HG02840 (cell line): ENCODE results near the gene CNNM2.

Experiments
- ATAC-seq: cut with Tn5 transposase; IDR thresholded peaks from one replicate; pipeline ENCODE4 v1.9.1; 2021; ENCODE audit warnings: mild to moderate bottlenecking, moderate library complexity, moderate number of reproducible peaks; ENCODE audit not compliant: unreplicated experiment, low FRiP score

CNNM2 gene

GRCh38 chr10:103067484-103067883, 149.4 kb downstream of the CNNM2 start:
- ATAC-seq: no peak

DNA sequence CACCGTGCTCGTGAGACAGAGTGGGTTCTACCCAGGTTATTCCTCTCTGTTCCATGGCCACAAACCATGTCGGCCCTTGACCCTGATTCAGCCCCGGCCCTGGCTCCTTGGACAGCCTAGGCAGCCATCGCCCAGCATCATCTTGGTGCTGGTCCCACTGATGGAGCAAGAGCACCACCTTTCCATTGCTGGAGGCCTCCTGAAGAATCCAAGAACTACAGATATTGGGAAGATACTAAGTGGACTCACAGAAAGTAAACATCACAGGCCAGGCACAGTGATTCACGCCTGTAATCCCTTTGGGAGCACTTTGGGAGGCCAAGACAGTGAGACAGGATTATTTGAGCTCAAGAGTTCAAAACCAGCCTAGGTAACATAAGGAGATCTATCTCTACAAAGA, 149.9 kb downstream of the CNNM2 start:
- no peak for ATAC-seq

GRCh38 chr10:103069453-103070331, 151.6 kb downstream of the CNNM2 start:
- ATAC-seq: no peak

DNA sequence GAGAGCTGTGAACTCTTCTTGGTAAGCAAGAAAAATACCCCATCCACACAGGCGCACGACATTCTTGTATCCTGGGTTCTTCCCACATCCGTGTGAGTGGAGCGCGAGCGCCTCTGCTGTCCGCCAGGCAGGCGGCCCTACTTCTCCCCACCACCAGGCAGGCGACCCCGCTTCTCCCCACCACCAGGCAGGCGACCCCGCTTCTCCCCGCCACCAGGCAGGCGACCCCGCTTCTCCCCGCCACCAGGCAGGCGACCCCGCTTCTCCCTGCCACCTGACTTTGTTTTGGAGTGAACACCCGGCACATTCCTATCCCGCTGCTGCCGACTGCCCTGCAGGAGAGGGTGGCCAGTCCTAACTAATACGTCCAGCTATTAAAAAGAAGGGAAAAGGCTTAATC, 154.2 kb downstream of the CNNM2 start:
- ATAC-seq: no peak

DNA sequence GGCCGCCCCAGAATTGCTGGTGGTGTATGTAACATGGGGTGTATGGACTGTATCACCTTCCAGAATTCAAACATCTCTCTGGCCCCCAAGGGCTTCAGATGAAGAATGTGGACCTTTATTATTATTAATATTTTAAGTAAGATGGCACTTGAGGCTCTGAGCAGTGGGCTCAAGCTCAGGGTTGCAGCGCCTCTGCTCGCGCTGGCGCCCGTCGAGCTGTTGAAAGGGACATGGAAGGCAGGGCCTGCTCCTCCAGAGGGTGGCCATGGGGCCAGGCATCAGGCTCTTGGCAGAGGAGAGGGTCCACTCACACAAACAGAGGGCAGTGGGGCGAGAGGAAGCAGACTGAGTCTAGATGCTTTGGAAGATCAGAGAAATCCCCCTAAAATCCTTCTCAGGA, 154.8 kb downstream of the CNNM2 start:
- ATAC-seq: no peak

- no peak for ATAC-seq
These were observed 158.9 kb downstream of the CNNM2 start for GRCh38 chr10:103077020-103077419.

DNA sequence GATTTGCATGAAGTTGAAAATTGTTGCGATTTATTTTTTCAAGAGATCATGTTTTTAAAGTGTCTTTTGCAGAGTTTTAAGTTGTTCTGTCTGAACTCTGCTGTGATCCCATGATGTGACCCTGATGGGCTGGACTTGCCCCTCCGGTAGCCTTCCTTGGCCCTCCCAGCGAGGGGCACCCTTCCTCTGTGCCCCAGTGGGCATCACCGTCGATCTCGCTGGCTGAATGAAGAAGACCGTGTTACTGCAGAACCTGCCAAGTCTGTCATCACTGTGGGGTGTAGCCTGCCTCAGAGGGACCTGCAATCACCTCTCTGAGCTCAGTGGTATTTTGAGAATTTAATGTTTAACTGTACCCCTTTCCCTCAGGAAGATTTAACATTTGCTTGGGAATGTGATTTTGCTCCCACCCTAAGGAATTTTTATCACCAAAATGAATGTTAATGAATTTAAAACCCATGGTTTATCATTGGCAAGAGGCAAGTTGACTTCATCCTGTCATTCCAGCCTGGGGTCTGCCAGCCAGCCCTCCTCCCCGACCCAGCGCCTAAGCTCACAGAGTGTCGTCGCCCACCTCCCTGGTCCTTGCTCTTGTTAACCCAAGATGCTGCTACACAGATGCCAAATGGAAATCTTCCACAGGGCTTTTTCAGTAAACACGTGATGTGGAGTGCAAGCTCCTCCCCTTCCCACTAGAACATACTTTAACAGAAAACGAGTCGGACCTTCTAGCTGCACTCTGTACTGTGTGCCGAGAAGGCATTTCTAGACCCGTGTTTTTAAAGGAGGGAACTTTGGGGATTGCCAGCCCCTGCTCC, 159.6 kb downstream of the CNNM2 start:
- no peak for ATAC-seq

DNA sequence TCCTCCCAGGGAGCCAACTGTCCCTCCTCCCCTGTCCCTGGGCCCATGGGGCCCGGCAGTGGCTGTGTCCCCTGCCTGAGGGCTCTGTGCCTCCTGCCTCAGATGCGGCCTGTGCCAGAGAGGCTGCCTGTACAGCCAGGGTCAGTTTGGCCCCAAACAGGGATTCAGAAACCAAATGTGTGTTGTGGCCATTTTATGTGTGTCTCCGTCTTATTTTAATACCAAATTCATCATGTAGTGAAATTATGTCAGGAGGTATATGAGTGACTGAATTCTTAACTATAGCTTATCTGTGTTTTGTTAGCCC, 160.2 kb downstream of the CNNM2 start:
- no peak for ATAC-seq

- ATAC-seq: no peak
These were observed 160.6 kb downstream of the CNNM2 start for GRCh38 chr10:103078676-103079075.

DNA sequence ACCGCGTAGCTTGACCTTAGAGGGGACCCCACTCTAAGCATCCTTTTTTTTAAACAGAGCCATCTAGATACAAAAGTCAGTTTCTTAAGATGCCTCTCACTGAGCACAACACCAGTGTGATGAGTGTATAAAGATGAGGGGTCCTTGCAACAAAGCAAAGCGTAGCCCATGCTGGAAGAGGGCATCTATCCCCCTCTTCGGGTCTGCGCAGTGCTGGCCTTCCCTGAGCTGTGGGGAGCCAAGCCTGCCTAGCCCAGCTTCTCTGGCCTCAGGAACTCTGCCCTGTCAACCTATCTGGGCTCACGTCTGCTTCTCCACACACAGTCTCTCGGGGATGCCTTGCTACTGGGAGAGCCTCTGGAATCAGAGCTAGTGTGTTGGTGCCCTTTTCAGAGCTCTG, 161.0 kb downstream of the CNNM2 start:
- ATAC-seq: no peak

- ATAC-seq: no peak
These were observed 161.9 kb downstream of the CNNM2 start for GRCh38 chr10:103079946-103080345.

DNA sequence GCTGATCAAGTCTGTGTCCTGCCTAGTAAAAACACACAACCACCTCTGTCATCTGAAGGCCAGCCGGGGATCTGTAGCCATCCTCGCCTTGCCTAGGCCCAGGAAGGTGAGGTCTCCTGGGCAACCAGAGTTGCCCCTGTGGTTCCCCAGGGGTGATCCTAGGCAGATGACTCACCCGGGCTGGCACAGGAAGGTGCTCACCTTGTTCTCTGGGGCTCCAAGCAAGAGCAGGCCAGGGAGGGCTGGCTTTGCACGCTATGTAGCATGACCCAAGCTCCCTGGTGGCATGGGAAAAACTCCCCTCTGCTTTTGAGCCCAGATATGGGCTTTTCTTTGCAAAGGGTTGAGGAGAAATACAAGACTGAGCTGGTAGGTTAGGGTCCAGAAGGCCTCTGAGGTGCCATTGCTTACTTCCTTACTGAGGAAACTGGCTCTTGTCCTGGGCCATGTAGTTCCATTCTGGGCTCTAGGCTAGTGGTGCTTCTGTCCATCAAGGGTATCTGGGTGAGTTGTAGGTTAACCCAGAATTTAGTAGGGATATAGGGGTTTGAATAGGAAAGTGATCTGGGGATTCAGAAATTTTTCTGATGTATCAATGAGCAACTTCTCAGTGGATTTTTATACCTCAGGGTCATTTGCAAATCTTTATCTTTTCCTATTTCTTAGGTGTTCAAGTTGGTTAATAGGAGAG, 162.9 kb downstream of the CNNM2 start:
- ATAC-seq: no peak

DNA sequence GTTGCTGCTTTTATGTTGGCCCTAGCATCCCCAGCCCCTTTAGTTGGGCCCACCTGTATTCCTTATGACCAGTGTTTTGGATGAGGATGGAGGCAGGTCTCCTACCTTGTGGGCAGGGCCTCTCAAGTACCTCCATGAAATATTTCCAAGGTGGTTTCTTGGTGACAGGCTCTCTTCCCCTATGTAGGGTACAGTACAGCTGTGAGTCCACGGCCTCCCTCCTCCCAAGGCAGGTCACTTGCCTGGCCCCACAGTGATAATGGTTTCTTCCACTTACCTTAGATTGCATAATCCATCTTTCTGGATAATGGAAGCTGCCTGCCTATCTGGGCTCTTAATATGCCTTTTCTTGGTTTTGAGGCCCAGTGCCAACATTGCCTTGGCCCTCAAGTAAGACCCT, 164.6 kb downstream of the CNNM2 start:
- no peak for ATAC-seq

GRCh38 chr10:103083266-103083976, 165.3 kb downstream of the CNNM2 start:
- ATAC-seq: no peak

GRCh38 chr10:103083977-103084320, 165.9 kb downstream of the CNNM2 start:
- ATAC-seq: no peak

GRCh38 chr10:103086261-103086660, 168.2 kb downstream of the CNNM2 start:
- no peak for ATAC-seq

GRCh38 chr10:103086799-103087198, 168.7 kb downstream of the CNNM2 start:
- ATAC-seq: no peak

DNA sequence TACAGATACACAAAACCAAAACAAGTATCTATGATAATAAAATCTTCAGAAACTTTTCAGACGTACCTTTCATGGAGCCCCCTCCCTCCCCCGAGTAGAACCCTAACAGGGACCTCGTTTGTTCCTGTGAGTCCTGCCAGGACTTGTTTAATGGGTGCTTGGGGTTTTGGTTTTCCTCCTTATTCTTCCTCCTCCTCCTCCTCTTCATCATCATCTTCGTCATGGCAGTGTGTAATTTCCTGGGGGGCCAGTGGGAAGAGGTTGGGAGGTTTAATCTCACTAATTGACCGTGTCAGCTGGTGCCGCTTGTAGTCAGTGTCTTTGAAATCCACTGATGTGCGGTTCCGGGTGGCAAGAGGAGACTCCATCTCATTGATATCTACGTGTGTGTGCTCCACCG, 171.4 kb downstream of the CNNM2 start:
- no peak for ATAC-seq

- no peak for ATAC-seq
These were observed 172.8 kb downstream of the CNNM2 start for GRCh38 chr10:103090911-103091310.

DNA sequence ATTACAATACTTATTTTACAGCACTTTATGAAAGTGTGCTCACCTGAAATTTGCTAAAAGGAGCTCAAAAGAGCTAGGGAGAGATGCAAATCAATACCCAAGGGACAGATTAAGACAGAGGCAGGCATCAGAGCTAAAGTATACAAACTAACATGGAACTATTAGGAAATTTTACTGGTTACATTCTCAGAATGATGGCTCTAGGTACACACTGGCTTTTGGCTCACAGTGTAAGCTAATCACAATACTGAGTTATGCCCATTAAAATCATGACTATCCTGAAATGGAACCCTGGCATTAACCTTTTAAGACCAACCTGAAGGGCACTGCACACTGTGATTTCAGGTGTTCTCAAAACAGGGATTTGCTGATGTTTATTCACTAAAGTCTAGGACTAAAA, 176.9 kb downstream of the CNNM2 start:
- ATAC-seq: no peak

DNA sequence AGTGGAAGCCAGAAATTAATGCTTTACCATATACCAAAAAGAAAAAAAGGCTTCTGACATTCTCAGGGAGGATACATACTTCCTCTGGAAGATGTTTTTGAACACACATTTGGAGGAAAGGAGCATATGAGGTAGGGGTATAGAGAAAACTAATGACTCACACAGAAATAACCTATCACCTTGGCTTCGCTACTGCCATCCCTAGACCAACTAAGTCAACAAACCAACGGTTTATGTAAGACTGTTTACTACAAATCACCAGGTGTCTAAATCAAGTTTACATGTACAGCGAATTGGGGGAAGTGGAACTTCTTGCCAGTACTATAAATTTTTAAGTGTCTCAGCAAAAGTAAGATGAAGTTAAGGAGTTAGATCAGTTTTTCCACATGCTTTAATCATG, 178.0 kb downstream of the CNNM2 start:
- ATAC-seq: no peak
